Breast epithelium (tissue), 3 donors: ENCODE data around the gene MEMO1.

Experiments used
- CTCF ChIP-seq, 3 donors: fragments of 450-650 bp; IDR thresholded peaks; one replicate each; pipeline ENCODE4 v1.5.1; 2016 to 2017; ENCODE audit warnings: antibody characterized with exemption in 3 of 3, mild to moderate bottlenecking in 3 of 3, moderate library complexity in 3 of 3
- POLR2A ChIP-seq: fragments of 450-650 bp; IDR thresholded peaks from one replicate; pipeline ENCODE4 v1.6.1; 2016; ENCODE audit warnings: antibody characterized with exemption, mild to moderate bottlenecking, moderate library complexity

- no peak for TF ChIP-seq CTCF (IDR thresholded peaks at IDR 0.05)
- no peak for TF ChIP-seq POLR2A
Measured at GRCh38 chr2:32003791-32004190, 7.0 kb downstream of the MEMO1 start.
